ENCODE data around the gene SCAF1.
A peak's percentile ranks its signal among the peaks of the same experiment; 100 is the strongest.

SCAF1 gene

GRCh38 chr19:49680421-49681351 is 38.7 kb downstream of the SCAF1 start:
- peak; percentile 26 for FAIRE-seq
- peak; percentile 92 for DNase-seq (ENCODE audit: insufficient read length, low spot score)

GRCh38 chr19:49681830-49682229 is 39.8 kb downstream of the SCAF1 start:
- DNase-seq (ENCODE audit: insufficient read length, low spot score) (no peak), FAIRE-seq (no peak)

DNA sequence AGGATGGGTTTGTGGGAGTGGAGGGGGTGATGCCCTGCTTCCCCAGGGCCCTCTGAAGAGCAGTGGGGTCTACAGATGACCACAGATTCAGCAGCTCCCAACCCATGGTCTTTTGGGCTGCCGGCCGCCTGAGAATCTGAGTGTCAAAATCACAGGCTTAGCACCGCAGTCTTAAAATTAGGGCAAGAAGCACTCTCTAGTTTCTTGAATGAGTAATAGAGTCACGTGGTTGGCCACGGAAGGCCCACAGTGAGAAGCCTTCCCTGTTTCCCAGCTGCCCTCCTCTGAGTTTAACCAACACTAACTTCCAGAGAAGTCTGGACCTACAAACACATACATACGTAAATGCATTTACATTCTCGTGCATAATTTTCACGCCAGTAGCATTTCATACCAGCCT is 40.3 kb downstream of the SCAF1 start:
- FAIRE-seq (no peak), DNase-seq (ENCODE audit: insufficient read length, low spot score) (no peak)

DNA sequence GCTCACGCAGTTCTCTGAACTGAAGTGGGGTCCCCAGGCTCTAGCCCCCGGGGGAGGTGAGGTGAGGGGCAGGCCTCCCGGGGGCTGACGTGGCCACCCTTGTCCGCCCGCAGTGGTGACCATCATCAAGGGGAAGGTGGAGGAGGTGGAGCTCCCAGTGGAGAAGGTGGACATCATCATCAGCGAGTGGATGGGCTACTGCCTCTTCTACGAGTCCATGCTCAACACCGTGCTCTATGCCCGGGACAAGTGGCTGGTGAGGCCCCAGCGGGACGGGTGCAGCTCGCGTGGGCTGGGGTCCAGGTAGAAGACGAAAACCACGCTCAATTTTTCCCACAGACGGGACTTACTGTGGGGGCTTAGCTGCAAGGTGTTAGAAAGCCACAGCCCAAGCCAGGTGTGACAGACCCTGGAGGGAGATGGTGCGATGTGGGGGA is 41.8 kb downstream of the SCAF1 start:
- FAIRE-seq (no peak), DNase-seq (ENCODE audit: insufficient read length, low spot score) (no peak)

GRCh38 chr19:49684251-49684982 is 42.4 kb downstream of the SCAF1 start:
- DNase-seq (ENCODE audit: insufficient read length, low spot score) = no peak
- no peak for FAIRE-seq

DNA sequence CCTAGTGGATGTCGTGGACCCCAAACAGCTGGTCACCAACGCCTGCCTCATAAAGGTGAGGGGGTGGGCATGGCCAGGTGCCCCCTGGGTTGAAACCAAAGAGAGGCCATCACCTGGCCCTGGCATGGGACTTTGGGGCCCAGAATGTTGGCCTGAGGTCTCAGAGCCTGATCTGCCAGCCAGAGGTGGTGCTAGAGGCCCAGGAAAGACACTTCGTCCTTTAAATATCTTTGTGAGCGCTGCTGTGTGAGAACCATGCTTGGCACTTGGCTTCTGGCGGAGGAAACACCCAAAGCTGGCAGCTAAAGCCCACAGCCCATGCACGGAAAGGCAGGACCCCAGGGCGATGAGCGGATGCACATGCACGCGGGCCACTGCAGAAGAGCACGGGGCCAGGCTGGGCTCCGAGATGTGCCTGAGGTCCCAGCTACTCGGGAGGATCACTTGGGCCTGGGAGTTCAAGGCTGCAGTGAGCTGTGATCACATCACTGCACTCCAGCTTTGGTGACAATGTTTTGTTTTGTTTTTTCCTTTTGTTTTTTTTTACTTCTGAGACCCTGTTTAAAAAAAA is 43.1 kb downstream of the SCAF1 start:
- no peak for DNase-seq (ENCODE audit: insufficient read length, low spot score)
- FAIRE-seq = no peak

DNA sequence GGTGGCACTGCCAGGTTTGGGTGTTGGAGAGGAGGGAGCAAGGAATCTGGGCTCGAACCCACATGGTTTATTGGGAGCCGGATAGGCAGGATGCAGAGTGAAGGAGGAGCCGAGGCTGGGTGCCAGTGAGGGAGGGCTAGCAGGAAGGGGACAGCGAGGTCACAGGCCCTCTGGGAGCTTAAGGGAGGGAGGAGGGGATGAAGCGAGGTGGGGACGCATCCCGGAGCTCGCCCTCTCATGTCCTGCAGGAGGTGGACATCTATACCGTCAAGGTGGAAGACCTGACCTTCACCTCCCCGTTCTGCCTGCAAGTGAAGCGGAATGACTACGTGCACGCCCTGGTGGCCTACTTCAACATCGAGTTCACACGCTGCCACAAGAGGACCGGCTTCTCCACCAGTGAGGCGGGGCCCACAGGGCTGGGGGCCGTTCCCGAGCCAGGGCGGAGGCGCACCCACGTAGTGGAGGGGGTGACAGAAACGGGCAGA is 43.9 kb downstream of the SCAF1 start:
- peak; percentile 9 for FAIRE-seq
- no peak for DNase-seq (ENCODE audit: insufficient read length, low spot score)

GRCh38 chr19:49686503-49687088 is 44.6 kb downstream of the SCAF1 start:
- no peak for FAIRE-seq
- DNase-seq (ENCODE audit: insufficient read length, low spot score) = no peak

- FAIRE-seq = no peak
Observed at GRCh38 chr19:49687150-49687549, 45.1 kb downstream of the SCAF1 start.

DNA sequence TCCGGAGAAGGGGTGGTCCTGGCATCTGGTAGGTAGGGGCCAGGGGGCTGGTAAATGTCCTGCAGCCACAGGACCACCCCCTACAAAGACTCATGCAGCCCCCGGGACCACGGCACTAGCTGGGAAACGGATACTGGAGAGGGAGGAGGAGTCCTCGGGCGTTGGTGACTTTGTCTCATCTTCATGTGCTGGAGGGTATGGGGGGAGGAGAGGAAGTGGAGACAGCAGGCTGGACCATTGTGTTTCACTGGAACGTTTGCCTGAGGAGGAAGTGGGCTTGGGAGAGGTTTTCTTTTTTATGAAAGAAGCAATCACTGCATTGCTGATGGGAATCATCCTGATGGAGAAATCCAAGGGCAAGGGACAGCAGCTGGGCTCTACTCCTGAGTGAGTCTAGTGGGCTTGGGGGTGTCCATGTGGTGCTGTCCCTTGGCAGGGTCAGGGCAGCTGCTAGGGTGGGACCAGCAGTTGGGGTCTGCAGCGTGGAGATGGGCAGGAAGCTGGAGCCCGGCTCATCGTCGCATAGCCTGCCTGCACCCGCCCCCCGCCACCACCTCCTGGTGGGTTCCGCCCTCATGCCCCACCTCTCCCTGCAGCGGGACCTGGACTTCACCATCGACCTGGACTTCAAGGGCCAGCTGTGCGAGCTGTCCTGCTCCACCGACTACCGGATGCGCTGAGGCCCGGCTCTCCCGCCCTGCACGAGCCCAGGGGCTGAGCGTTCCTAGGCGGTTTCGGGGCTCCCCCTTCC is 45.7 kb downstream of the SCAF1 start:
- DNase-seq (ENCODE audit: insufficient read length, low spot score) (no peak), FAIRE-seq (no peak)

More at GRCh38 chr19:49687150-49687549, 45.1 kb downstream of the SCAF1 start:
- no peak for DNase-seq (ENCODE audit: insufficient read length, low spot score)

DNA sequence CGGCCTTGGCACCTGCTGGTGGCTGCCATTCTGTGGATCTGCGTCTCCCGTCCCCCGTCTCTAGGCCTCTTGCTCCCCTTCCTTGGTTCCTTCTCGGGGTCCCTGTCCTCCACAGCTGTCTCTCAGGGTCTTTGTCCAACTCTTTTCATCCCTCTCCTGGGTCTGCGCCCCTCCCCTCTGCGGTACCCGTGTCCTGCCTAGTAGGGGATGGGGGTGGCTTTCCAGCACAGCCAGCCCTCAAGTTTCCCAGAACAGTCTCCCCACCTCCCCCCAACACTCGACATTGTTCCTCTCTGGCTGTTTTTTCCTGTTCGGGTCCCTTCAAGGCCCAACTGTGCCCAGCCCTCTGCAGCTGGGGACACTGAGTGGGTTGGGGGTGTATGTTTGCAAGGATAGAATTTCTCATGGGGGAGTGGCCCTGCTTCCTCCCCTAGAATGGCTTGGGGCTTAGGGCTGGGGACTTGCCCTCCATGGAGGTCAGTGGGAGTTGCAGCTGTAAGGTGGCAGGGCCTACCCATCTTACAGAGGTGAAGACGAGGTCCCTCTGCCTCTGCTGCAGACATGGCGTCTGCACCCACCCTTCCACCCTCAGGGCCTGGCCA is 46.6 kb downstream of the SCAF1 start:
- DNase-seq (ENCODE audit: insufficient read length, low spot score) = no peak
- FAIRE-seq = no peak

DNA sequence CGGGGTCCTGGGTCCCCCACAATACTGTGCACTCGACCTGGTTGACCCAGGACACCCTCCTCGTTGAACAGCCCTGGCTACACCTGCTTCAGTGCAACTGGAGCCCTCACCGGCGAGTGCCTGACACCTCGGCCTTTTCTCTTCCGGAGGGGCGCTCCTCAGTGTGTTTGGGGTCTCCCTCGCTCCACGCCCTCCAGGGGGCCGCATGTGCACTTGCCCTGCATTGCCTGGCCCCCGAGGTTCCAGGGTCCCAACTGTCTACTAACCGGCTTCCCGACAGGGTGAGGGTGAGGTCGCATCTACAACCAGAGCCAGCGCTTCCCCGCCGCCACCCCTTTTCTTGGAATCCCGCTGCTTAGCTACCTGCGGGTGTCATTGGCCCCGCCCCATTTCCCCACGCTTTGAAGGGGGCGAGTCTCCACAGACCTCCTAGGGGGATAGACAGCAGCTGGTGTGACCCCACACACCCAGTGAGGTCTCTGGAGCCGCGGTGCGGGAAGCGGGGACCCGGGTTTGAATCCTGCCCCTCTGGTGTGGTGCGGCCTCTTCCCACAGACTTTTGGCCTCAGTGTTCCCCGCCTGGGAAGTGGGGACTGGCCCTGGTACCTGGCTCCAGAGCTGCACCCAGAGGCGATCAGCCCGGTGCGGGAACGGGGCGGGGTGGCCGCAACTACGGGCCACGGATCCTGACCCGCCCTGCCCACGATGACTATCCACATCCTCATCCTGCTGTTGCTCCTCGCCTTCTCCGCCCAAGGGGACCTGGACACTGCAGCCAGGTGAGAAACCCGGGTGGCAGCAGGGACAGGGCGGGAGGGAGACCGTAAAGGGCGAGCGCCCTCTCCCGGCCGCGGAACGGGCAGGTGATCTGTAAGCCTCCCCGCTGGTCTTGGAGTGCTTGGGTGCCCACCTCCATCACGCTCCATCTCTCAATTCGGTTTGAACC is 47.4 kb downstream of the SCAF1 start, which contains the start of gene ADM5:
TSS of gene ADM5 (plus strand) at position 462 of the 946 bp plus-strand sequence. CDS start at position 706, 244 bp downstream.
- DNase-seq (ENCODE audit: insufficient read length, low spot score) (no peak), FAIRE-seq (no peak)

DNA sequence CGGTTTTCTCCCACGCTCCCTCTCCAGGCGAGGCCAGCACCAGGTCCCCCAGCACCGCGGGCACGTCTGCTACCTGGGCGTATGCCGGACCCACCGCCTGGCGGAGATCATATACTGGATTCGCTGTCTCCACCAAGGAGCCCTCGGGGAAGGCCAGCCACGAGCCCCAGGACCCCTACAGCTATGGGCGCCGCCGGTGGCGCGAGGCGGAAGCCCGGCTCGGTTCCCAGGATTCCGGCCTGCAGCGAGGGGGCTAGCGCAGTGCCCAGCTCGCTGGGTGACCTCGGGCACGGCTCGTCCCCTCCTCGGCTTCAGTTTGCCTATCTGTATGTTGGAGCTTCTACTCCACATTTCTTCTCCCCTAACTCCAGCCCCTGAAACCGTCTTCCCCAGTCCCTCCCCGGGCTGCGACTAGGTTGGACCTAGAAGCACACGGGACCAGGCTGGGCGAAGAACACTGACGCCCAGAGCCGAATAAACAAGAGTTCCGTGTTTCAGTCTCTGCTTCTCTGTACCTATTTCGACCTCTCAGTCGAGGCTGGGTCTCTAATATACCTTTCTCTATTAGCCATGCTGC is 48.2 kb downstream of the SCAF1 start:
- DNase-seq (ENCODE audit: insufficient read length, low spot score) = no peak
- FAIRE-seq = no peak

DNA sequence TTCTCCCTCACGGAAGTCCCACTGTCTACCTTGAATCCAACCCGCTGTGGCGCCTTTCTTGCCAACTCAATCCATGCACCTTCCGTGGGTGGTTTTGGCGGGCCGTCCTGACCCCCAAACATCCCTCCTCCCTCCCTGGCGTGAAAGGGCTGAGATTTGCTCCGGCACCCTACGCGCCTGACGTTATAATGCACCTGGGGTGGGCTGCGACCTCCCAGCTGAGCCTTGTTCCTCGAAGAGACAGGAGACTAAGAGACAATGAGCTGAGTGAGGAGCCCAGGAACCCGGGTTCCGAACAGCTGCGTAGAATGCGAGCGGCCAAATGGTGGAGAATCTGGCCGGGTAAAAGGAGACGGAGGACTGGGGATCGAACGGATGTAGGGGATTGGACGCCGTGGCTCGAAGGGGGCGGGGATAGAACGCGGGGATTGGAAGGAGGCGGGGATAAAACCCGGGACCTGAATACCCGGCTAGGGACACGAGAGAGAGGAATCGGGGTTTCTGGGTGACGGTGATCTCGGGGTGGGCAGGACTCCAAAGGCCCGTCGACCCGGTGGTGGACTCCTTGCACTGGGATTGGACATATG is 48.7 kb downstream of the SCAF1 start, which contains the start of gene CPT1C:
TSS of gene CPT1C (plus strand) at position 461 of the 587 bp plus-strand sequence. CDS start 1,137 bp downstream, outside the sequence.
- DNase-seq (ENCODE audit: insufficient read length, low spot score) = no peak

GRCh38 chr19:49691243-49692146 is 49.5 kb downstream of the SCAF1 start:
- DNase-seq (ENCODE audit: insufficient read length, low spot score) (no peak), FAIRE-seq (no peak)

More for the DNA sequence above, 48.7 kb downstream of the SCAF1 start, which contains the start of gene CPT1C:
- no peak for FAIRE-seq

DNA sequence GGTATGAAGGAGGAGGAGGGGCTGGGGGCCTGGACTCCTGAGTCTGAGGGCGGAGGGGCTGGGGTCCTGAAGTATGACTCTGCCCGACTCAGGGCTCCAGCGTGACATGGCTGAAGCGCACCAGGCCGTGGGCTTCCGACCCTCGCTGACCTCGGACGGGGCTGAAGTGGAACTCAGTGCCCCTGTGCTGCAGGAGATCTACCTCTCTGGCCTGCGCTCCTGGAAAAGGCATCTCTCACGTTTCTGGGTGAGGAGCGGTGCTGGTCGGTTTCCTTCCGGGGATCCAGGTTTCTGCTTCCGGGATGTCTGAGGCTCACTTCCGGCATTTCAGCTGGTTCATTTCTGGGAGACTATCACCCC is 50.1 kb downstream of the SCAF1 start:
- no peak for FAIRE-seq
- DNase-seq (ENCODE audit: insufficient read length, low spot score) = no peak

DNA sequence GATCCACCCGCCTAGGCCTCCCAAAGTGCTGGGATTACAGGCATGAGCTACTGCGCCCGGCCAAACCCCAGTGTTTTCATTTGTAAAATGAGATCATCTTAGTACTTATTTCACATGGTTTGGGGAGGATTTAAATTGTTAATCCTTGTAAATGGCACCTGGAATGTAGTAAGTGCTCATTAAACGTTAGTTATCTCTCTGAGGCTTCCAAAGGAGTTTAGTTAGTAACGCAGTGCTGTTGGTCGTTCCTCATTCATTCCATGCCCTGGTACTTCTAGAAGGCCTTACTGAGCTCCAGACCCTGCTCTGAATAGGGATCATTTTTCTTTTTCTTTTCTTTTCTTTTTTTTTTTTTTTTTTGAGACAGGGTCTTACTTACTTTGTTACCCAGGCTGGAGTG is 54.1 kb downstream of the SCAF1 start:
- DNase-seq (ENCODE audit: insufficient read length, low spot score) = no peak

More for the DNA sequence above, 54.1 kb downstream of the SCAF1 start:
- FAIRE-seq = no peak
